ENCODE data around the gene C2orf92.

Gene C2orf92

DNA sequence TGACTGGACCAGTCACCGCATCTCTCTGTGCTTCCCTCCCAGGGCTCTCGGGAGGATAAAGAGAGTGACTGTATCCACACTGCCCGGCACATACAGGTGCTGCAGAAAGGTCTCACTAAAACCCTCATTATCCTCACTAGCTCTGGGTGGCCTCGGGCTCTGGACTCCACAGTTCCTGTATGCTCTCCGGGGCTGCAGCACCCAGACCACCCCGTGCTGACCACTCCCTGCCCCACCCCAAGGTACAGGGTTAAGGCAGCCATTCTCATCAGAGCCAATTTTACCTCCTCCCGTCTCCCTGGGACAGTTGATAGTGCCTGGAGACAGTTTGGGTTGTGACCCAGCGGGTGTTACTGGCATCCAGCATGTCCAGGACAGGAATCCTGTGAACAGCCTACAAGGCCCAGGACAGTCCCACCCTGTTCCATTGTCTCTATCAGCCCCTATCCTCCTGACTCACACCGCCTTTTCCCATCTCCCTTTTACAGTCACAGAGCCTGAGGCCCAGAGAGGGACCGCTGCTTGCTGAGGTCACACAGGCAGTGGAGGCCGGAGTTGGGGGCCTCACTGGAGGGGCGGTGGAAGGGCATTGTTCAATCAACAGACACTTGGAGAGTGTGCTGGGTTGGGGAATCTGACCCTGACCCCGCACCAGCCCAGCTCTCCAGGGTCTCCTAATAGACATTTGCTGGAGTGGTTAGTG, 45.6 kb downstream of the C2orf92 start:
- DNase-seq = no peak

DNA sequence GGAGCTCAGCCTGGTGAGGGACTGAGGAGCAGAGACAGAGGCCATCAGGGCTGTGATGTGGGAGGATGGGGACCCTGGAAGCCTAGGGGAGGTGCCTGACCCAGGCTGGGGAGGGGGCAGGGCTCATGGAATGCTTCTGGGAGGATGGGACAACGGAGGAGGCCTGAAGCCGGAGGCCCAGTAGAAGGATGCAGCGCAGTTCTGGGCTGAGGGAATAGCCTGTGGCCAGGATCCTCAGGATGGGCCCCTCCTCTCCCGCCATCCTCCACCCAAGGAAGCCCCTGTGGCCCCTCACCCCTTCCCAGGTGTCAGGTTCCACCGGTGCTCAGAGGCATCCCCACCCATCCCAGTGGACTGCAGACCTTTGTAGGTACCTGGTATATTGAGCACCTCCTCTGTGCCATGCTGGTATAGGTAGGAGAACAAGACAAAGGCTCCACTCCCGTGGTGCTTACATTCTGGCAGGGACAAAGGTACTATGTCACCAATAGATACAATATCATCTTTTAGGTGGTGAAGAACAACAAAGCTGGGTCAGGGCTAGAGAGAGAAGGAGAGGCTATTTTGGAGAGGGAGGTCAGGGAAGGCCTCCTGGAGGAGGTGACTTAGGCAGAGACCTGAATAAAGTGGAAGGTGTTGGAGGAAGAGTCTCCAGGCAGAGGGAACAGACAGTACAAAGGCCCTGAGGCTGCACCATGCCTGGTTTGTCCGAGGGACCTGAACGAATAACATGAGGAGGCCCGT, 46.6 kb downstream of the C2orf92 start:
- no peak for DNase-seq

DNA sequence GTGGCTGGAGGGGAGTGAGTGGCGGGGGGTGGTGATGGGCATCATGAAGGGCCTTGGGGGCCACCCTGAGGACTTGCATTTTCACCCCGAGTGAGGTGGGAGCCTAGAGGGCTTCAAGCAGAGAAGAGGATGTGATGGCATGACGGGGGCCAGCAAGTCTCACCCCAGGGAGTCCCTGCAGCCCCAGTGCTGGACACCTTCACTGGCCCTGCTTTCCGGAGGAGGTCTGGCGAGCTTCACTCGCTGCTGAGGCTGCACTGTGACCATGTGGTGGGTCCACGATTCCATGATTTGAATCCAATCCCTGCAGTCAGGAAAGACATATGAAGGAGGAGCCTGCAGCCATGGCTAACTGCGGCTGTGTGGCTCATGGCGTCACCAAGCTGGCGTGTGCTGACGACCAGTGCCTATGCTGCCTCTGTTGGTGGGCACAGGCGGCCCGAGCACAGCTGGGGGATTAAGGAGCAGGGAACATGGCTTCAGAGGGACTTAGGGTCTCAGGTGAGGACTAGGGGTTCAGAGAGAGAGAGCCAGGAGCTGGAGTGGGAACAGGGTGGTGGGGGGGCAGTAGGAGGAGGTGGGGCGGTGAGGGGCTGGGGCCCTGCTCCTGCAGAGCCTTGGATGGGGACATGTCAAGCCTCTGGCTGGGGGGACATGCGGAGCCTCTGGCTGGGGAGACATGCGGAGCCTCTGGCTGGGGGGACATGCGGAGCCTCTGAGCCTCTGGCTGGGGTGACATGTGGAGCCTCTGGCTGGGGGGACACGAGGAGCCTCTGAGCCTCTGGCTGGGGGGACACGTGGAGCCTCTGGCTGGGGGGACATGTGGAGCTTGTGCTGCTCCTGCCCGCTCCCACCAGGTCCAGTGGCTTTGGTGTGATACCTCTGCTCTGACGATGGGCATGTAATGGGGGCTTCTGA, 47.4 kb downstream of the C2orf92 start:
- no peak for DNase-seq

DNA sequence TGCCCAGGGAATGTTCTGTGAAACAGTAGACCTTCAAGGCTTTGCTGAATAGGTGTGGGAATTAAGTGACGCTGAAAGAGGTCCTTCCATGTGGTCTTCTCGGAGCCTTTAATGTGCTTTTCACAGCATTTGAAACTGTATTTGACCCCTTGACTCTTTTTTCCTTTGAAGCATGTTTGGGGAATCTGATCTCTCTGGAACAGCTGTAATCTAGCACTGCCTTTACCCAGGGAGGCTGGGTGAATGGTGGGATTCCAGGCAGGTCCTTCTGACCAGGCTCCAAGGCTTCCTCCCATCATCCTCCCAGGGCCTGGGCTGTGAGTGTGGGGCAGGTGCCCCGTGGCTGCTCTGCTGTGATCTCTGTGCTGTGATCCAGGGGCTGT, 48.1 kb downstream of the C2orf92 start:
- DNase-seq = no peak

DNA sequence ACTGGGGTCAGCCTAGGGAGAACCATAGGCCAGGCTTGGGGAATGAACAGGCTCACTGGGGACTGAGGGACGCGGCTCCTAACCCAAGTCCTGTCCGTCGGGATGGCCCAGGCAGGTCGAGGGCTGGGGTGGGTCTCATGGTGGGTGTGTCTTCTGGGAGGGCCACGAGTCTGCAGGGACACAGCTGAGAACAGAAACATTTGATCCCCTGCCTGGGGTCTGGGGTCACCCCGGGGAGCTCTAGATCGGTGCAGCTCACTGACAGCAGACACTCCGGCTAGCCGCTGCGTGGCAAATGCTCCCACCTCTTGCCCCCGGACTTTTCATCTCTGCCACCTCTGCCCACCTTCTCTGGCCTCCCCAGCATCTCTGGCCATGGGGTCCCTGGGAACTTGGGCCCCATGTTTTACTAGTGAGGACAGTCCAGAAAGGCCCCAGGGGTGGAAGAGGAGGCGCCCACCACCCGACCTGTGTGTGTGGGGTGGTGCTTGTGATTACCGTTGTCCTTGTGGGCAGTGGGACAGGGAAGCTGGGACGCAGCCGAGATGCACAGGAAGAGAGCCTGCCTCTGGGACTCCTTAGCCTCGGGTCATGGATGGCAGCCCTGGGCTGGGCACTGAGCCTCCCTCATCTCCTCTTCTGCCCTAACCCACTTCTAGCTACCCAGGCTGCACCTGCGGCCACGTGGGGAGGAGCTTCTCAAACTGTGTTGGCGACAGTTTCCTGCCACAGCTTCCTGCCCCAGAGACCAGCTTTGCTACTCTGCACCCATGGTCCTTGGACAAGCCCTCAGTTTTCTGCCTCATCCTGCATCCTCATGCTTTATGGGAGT, 48.8 kb downstream of the C2orf92 start:
- DNase-seq = no peak

DNA sequence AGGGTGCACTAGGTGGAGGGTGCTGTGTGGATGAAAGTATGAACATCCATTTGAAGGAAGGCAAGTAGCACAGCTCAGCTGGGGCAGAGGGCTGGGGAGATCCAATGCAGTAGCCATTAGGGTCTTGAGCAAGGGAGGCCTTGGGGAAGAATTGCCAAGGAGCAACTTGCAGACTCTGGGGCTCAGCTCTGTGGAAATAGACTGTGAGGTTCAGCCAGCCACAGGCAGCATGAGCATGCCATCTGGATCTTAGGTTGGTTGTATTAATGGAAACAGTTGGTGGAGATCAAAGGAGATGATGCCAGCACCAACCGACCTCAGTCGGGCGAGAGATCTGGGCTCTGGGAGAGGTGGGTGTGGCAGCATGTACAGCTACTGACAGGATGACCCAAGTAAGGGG, 49.4 kb downstream of the C2orf92 start:
- no peak for DNase-seq

DNA sequence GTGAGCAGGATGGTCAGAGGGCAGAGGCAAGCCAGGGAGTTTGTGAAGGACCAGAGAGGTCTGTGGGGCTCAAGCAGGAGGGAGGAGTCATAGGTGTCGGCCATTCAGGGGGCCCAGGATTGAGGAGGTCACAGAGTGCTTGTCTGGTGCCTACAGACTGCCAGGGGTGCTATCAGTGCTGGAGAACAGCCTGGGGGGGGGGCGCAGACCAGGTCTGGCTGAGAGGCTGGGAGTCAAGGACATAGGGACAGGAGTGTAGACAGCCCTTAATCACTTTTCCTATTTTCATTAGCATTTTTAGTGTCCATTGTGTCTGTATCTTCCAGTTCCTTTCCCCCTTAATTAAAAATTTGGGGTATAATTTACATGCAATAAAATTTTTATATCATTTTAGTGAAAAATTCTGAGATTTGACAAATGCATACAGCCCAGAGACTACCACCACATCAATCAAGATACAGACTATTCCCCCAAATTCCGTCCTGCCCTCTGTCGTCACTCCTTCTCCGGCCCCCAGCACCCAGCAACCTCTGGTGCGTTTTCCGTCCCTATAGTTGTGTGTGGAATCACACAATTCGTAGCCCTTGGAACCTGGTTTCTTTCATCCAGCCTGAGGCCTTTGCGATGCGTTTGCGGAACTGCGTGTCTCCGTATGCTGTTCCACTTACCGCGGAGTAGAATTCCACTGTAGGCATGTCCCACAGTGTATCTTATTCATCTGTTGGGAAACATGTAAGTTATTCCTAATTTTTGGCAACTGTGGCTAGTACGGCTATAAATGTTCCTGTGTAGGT, 50.0 kb downstream of the C2orf92 start:
- no peak for DNase-seq

DNA sequence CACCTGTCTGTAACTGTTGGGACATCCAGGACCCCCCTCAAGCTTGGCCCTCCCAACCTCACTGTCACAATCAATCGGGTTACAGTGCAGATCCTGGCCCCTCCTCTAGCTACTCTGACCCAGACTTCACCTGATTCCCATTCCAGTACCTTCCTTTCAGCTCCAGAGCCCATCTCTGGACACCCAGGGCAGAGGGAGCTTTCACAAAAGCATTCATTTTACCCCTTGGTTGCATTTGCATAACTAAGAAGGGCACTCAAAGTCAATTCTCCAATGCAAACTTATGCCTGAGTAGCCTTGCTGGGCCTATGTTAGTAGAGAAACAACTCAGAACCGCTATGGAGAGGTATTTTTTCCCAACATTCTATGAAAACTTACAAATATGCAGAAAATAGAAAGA, 51.2 kb downstream of the C2orf92 start:
- DNase-seq = no peak

DNA sequence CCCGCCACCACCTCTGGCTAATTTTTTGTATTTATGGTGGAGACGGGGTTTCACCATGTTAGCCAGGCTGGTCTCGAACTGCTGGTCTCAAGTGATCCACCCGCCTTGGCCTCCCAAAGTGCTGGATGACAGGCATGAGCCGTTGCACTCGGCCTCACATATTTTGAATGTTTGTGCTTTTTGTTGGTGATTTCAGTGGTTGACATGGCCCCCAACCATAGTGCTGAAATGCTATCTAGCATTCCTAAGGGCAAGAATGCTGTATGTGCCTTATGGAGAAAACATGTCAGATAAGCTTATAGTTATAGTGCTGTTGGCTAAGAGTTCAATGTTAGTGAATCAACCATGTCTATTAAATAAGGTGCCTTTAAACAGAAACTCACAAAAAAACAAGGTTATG, 52.7 kb downstream of the C2orf92 start:
- no peak for DNase-seq

DNA sequence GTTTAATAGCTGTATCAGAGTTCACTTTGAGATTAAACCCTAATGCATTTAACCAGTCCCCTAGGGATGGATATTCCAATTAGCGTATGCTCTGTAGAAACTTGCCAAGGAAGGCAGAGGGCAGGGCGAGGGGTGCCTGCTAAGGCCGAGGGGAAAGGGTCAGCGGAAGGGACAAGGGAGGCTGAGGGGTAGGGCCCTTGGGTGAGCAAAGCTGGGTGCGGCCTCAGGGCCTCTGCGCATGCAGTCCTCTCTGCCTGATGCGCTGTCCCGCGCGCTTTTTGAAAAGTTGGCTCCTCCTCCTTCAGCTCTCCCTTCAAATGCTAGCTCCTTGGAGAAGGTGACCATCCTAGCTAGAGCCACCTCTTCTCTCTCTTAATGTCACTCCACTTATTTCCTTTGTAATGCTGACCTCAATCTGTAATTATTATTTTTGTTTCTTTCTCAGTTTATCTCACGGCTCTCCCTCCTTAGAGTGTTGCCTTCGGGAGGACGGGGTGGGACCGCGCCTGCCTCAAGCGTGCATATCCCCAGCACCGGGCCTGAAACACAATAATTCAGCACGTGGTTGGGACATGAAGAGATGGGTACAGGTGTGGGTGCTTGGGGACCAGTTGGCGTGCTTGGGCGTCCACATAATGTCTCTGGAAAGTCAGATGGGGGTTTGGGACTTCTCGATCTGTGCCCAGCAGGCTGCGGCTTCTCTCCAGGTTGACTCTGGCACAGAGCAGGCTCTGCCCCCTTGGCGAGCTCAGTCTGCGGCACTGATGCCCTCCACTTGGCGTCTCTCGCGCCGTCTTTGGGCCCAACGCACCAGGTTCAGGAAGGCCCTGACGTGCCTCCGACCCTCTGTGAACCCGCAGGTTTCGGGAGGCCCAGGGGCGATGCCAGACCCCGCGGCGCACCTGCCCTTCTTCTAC, 53.9 kb downstream of the C2orf92 start:
- no peak for DNase-seq

DNA sequence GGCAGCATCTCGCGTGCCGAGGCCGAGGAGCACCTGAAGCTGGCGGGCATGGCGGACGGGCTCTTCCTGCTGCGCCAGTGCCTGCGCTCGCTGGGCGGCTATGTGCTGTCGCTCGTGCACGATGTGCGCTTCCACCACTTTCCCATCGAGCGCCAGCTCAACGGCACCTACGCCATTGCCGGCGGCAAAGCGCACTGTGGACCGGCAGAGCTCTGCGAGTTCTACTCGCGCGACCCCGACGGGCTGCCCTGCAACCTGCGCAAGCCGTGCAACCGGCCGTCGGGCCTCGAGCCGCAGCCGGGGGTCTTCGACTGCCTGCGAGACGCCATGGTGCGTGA, 54.5 kb downstream of the C2orf92 start:
- DNase-seq = no peak

DNA sequence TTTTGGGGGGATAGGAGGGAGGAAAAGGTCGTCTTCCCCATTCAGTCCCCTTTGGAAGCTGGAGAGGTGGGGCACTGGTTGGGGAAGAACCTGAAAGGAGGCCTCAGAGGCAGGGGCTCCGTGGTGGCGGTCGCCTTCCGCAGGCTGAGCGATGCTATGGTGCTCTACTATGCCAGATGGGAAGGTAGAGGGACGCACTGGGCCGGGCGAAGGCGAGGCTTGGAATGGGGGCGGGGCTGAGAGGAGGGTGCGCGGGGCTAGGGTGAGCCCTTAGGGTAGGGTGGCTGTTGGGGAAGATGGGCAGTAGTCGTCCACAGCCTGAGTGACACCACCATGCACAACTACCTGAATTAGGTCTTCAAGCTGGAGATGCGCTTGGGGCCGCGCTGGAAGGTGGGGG, 55.0 kb downstream of the C2orf92 start:
- DNase-seq = no peak

DNA sequence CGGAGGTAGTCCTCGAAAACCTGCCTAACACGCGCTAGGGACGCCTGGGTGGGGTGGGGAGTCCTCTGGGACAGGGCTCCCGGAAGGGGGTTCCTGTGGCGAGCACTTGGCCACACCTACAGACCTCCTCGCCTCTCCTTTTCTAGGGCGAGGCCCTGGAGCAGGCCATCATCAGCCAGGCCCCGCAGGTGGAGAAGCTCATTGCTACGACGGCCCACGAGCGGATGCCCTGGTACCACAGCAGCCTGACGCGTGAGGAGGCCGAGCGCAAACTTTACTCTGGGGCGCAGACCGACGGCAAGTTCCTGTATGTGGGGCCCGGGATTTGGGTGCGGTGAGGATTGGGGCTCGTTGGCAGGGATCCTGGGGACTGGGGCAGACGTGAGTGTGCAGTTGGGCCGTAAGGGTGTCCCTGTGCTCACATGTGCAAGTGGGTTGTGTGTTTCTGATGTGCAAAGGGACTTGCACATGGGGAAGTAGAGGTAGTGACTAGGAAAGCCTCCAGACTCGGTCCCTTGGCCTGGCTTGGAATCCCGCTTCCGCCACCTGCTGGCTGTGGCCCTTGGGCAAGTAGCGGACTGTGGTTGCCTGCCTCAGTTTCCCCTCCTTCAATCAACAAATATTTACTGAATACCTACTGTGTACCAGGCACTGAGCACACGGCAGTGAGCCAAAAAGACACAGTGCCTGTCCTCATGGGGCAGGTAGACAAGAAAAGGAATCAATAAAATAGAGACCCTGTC, 55.6 kb downstream of the C2orf92 start:
- no peak for DNase-seq

DNA sequence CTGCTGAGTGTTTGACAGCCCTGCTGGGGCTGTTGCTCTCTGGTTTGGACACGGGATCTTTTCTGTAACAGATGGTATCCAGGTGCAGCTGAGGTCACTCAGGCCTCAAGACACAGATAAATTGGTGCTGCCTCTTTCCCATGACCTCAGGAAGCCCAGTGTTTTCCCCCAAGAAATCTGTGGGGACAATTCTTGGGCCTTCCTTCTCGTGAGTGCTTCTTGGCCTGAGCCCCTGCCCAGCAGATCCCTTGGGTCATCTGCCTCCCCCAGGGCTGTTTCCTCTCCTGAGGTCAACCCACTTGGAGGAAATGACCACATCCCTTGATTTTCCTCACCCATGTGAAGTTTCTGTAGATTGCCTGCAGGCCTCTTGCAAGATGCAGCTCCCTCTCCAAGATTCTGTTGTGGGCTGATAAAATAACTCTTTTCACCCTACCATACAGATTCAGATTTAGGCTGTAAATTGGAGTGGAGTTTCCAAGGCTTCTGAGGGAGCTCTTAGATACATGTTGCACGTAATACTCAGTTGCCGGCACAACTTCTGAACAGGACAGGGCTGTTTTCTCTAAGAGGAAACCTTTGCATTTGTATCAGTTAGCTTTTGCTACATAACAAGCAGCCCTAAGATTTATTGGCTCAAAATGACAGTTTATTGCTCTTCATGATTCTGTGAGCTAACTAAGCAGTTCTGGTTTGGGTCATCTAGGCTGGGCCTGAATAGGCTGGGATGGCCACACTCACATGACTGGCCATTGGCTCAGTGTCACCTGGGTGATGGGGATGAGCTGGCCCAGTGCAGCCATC, 57.0 kb downstream of the C2orf92 start:
- peak; percentile 6 to 35 (median 23) for DNase-seq

DNA sequence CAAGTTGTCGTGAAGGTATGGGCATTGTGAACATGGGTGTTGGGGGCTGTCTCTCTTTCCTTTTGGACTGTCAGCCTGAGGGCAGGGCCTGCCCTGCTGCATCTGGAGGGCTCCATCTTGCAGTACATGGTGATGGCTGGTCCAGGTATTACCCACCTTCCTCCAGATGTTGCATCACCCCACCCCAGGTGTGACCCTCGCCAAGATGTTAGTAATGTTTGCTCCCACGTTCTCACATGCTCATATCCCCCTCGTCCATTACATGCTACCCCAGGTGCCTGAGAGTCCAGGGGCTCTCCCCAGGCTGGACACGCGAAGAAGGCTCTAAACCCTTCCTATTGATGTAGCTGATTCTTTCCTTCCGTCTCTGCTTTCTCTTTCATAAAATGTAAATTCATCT, 57.8 kb downstream of the C2orf92 start:
- no peak for DNase-seq

DNA sequence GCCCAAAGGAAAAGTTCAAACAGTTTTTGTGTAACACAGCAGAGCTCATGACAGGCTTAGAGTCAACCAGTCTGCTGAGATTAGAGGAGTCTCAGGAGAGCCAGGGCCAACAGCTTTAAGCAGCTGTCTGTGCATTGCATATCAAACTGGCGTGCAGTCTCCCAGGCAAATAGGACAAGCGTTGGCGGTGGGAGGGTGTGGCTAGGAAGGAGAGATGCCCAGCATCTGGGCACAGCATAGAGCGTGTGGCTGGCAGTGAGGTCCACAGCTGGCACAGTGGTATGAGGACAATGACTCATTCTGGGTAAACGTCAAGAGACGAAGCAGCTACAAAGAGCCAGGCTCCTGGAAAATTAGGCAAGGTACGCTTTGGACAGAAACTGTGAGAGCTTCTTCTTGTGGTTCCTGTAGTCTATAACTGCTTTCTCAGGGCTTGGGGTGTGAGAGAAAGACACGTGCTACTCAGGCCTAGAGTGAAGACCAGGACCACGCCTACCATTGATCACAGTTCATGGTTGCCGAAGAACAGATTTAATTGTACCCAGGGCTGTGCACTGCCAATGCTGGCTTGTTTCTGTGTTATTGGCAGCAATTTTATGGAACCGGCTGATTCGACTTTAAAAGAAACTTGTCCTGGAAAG, 58.7 kb downstream of the C2orf92 start:
- DNase-seq = no peak

DNA sequence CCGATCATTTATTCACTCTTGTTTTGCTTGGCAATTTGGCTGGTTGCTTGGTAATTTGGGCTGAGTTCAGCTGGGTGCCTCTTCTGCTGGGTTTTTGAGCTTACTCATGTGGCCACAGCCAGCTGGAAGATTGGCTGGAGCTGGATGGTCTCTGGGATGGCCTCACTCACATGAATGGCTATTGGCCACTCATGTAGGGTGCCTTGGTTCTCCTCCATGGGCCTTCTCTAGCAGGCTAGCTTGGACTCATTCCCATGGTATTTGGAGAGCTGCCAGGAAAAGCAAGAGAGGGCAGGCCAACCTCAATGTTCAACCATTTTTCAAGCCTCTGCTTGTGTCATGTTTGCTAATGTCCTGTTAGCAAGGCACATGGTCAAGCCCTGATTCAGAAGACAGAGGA, 60.7 kb downstream of the C2orf92 start:
- DNase-seq = no peak

DNA sequence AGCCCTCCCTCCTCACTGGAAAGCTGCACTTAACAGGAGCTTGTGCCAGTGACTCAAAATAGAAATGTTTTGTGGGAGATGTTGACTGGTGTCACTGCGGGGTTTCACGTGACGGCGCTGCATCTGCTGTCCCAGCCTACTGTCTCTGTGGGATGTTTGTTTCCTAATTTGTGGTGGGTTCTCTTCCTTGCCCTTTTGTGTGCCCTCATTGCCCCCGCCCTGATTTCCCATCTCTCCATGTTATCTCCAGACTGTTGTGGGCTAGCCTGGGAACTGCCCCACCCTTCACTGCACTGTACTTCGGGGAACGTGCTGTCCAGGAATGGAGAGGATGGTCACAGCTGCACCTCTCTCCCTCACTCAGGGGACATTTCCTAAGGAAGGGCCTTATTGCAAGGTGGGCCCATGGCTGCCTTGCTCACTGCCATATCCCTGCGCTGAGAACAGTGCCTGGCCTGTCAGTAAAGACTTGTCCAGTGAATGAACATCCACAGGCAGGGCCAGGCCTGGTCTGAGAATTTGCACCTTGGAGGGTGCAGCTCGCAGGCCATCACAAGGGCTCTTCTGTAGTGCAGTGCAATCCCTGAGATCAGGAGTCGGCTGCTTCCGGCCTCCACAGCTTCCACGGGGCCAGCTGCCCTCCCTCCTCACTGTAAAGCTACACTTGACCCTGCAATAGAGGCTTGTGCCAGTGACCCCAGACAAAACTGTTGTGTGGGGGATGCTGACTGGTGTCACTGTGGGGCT, 61.9 kb downstream of the C2orf92 start:
- DNase-seq = no peak

All from suppressor macrophage treated with lipopolysaccharide for 1 hour (primary cell).